HFFc6 (cell line): Measurements from ENCODE around the gene C10orf62. TPM values are rescaled to one million over a fixed set of nuclear protein-coding genes. Genes with fewer than 3 reads are reported as not detected.

Experiments used
- DNase-seq: peaks from one replicate; pipeline ENCODE4 v3.0.0-alpha.2; 2018
- H3K27ac Mint-ChIP-seq: 2 replicates; pipeline ENCODE4 v1.8.0; 2020; ENCODE audit warnings: mild to moderate bottlenecking, mixed read lengths
- H3K27me3 Mint-ChIP-seq: 2 replicates; pipeline ENCODE4 v1.8.0; 2021; ENCODE audit warnings: mild to moderate bottlenecking, moderate library complexity, mixed read lengths; ENCODE audit not compliant: insufficient read depth
- H3K36me3 Mint-ChIP-seq: 2 replicates; pipeline ENCODE4 v1.8.0; 2021; ENCODE audit warnings: low read depth, mixed read lengths
- H3K4me1 Mint-ChIP-seq: 2 replicates; pipeline ENCODE4 v1.8.0; 2020; ENCODE audit warnings: low read depth, mixed read lengths
- H3K4me3 Mint-ChIP-seq: 2 replicates; pipeline ENCODE4 v1.8.0; 2020; ENCODE audit warnings: mild to moderate bottlenecking, moderate library complexity, mixed read lengths
- H3K9me3 Mint-ChIP-seq: 2 replicates; pipeline ENCODE4 v1.8.0; 2020; ENCODE audit warnings: mild to moderate bottlenecking, mixed read lengths
- total RNA-seq, 6 experiments: library from RNA; stranded (reverse); fragmentation: NEBNext Ultra II Directional; extraction: Animal tissue kit (Norgen Biotek cat#: 25700); gene quantifications; 2 replicates in 1 of 6; 3 replicates in 5 of 6; pipeline ENCODE4 v1.2.3, GENCODE V29; 2021
- TF ChIP-seq, protein P1 (sequence below): fragments of 200-600 bp; sonication (generic); IDR thresholded peaks from 2 replicates; pipeline ENCODE4 v1.5.0; 2021; ENCODE audit warnings: antibody characterized with exemption, mild to moderate bottlenecking

The C10orf62 gene
- total RNA-seq, 6 experiments from 2014 or later = not detected

DNA sequence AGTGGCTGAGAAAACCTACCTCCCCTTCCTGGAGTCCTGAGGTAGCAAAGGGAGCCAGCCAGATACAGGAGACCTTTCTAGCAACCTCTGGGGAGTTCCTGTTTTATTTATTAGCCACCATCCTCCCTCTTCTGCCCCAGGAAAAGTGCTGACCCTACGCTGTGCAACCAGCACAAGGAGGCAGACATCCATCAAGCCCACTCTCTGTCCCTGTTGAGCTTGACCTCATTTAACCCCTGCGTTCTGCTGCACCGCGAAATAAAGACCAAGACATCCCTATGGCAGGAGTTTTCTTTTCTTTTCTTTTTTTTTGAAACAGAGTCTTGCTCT is 42.3 kb upstream of the C10orf62 start:
- no peak for DNase-seq
- TF ChIP-seq, protein P1, sequence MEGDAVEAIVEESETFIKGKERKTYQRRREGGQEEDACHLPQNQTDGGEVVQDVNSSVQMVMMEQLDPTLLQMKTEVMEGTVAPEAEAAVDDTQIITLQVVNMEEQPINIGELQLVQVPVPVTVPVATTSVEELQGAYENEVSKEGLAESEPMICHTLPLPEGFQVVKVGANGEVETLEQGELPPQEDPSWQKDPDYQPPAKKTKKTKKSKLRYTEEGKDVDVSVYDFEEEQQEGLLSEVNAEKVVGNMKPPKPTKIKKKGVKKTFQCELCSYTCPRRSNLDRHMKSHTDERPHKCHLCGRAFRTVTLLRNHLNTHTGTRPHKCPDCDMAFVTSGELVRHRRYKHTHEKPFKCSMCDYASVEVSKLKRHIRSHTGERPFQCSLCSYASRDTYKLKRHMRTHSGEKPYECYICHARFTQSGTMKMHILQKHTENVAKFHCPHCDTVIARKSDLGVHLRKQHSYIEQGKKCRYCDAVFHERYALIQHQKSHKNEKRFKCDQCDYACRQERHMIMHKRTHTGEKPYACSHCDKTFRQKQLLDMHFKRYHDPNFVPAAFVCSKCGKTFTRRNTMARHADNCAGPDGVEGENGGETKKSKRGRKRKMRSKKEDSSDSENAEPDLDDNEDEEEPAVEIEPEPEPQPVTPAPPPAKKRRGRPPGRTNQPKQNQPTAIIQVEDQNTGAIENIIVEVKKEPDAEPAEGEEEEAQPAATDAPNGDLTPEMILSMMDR = no peak
- no peak overlapping the region for H3K27ac Mint-ChIP-seq
- no peaks in the 10 kb centered on the region for H3K27me3 Mint-ChIP-seq
- H3K4me1 Mint-ChIP-seq = peaks cover 60% of the 10 kb centered on the region
- no peaks in the 10 kb centered on the region for H3K9me3 Mint-ChIP-seq
- no peaks in the 10 kb centered on the region for H3K36me3 Mint-ChIP-seq
- H3K4me3 Mint-ChIP-seq = no peak overlapping the region

GRCh38 chr10:97547962-97548361 is 41.6 kb upstream of the C10orf62 start:
- no peak for DNase-seq
- TF ChIP-seq, protein P1 = no peak
- Mint-ChIP-seq H3K27ac (no peak overlapping the region), H3K4me1 (peaks cover 53% of the 10 kb centered on the region), H3K4me3 (no peak overlapping the region), H3K27me3 (no peaks in the 10 kb centered on the region), H3K36me3 (no peaks in the 10 kb centered on the region), H3K9me3 (no peaks in the 10 kb centered on the region)

DNA sequence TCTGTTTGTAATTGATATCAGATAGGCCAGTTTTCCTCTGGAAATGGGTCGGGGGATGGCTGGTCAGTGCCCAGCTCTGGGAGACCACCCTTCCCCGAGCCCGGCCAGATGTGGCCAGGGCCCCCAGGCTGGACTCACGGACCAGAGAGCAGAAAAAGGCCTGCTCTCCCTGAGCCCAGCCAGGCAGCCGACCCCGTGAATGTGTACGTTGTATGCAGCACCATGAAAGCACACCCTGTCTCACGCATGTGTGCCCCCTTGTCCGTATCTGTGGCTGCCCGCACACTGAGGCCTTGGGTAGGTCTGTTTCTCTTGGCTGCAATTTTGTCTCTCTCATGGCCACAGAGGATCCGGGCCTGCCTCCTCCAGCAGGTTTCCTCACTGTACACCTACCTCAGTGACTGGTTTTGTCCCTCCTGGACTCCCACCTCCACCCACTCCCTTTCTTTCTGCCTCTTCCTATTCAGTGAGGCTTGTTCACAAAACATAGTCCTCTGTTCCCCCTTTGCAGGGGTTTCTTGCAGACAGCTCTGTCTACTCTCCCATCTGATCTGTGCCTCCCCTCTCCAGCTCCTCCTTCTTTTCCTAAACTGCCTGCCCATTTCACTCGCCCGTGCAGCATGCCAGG is 40.6 kb upstream of the C10orf62 start:
- H3K4me1 Mint-ChIP-seq = peaks cover 51% of the 10 kb centered on the region
- no peak for DNase-seq
- no peaks in the 10 kb centered on the region for H3K27me3 Mint-ChIP-seq
- H3K36me3 Mint-ChIP-seq = no peaks in the 10 kb centered on the region
- H3K4me3 Mint-ChIP-seq = no peak overlapping the region
- peak overlapping the region; percentile 9; the same call in 1 of the 2 replicates for H3K27ac Mint-ChIP-seq
- TF ChIP-seq, protein P1 = no peak
- no peaks in the 10 kb centered on the region for H3K9me3 Mint-ChIP-seq

GRCh38 chr10:97549587-97550322 is 39.8 kb upstream of the C10orf62 start:
- DNase-seq = no peak
- TF ChIP-seq, protein P1 = no peak
- Mint-ChIP-seq H3K27me3 (no peaks in the 10 kb centered on the region), H3K36me3 (no peaks in the 10 kb centered on the region), H3K4me3 (no peak overlapping the region), H3K27ac (peak overlapping the region; percentile 74), H3K9me3 (no peaks in the 10 kb centered on the region), H3K4me1 (peaks cover 43% of the 10 kb centered on the region)

DNA sequence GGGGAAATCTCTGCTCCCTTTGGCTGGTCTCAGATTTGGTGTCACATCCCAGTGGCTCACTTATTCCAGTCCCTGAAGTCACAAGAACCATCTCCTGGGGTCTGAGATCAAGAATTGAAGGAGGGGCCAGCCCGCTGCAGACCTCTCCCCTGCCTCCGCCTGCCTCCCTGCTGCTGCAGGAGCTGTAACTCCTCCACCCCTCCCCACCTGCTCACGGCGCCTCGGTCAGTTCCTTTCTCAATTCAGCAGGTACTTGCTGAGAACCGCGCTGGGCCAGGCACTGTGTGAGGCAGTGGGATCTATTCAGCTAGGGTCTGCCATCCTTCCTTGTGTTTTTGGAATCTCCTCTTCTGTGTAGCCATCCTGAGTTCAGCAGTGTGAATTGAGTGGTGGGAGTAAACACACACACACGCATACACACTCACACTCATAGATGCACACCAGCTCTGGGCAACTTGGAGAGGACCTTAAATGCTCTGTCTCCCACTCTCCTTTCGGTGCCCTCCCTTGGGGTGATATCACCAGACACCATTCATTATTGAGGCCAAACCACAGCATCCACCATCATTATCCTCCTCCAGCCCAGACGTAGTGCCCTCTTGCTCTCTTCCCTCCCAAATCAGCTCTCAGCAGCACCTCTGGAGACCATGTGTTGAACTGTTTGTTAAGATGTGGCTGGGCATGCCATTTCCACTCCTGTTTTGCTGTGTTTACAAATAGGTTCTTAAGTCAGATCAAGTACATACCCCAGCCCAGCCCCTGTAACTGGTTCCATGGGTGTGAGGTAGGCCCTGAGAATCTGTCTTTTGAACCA is 39.0 kb upstream of the C10orf62 start:
- no peak for DNase-seq
- TF ChIP-seq, protein P1 = no peak
- Mint-ChIP-seq H3K4me3 (no peak overlapping the region), H3K27me3 (no peaks in the 10 kb centered on the region), H3K36me3 (peaks cover 5% of the 10 kb centered on the region; the same call in 1 of the 2 replicates), H3K9me3 (peaks cover 1% of the 10 kb centered on the region; the same call in 1 of the 2 replicates), H3K4me1 (peaks cover 40% of the 10 kb centered on the region), H3K27ac (peak overlapping the region; percentile 74; the same call in 1 of the 2 replicates)
